ENCODE data around the gene KRTAP29-1. TPM values are rescaled to one million over a fixed set of nuclear protein-coding genes. Genes with fewer than 3 reads are reported as not detected.
"Not testable (repeated sequence)": the region's sequence is repeated elsewhere in the genome, so short reads cannot be mapped to it uniquely, and the experiment has no call there.

KRTAP29-1 gene
- total RNA-seq, 3 donors from 2014 or later, result not detected

DNA sequence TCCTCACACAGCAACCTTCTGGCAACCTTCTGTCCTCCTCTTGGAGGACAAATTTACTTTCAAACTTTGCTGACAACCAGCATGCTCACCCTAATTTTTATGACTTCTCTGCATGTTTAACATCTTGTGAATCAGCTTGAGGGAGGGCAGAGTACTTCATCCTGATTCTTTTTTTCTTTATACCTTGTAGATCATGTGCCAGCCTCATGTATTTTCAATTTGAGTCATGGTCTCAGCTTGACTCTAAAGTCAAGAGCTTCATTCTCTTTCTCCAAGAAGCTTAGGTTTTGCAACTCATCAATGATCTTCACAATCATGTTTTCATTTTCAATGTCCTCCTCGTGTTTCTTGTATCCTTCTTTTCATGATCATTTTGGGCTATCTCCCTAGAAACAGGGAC is 30.8 kb downstream of the KRTAP29-1 start:
- H3K9me3 ChIP-seq, result no peaks in the 10 kb centered on the region
- no peak overlapping the region for H3K27ac ChIP-seq
- H3K36me3 ChIP-seq, result no peaks in the 10 kb centered on the region
- DNase-seq (ENCODE audit: low spot score in 2 of 2), result no peak
- no peak for TF ChIP-seq CTCF (IDR thresholded peaks at IDR 0.05)
- no peak for TF ChIP-seq POLR2A (IDR thresholded peaks at IDR 0.05)
- TF ChIP-seq POLR2AphosphoS5 (IDR thresholded peaks at IDR 0.05), result no peak
- no peaks in the 10 kb centered on the region for H3K4me1 ChIP-seq
- H3K27me3 ChIP-seq, result no peaks in the 10 kb centered on the region
- no peak overlapping the region for H3K4me3 ChIP-seq
- intact Hi-C loops (cut with DNase I; ENCODE audit: low total_unique reads), result no loop called here

GRCh38 chr17:41271323-41271722 is 31.3 kb downstream of the KRTAP29-1 start:
- H3K4me1 ChIP-seq; DNase-seq (ENCODE audit: low spot score in 2 of 2); H3K27ac ChIP-seq; intact Hi-C loops (cut with DNase I; ENCODE audit: low total_unique reads); H3K36me3 ChIP-seq; H3K9me3 ChIP-seq; H3K4me3 ChIP-seq; H3K27me3 ChIP-seq: not testable (repeated sequence)

- H3K27ac ChIP-seq, result no peak overlapping the region
- no peaks in the 10 kb centered on the region for H3K4me1 ChIP-seq
- H3K4me3 ChIP-seq, result no peak overlapping the region
- no peaks in the 10 kb centered on the region for H3K9me3 ChIP-seq
- no peaks in the 10 kb centered on the region for H3K36me3 ChIP-seq
- no peak for DNase-seq (ENCODE audit: low spot score in 2 of 2)
- intact Hi-C loops (cut with DNase I; ENCODE audit: low total_unique reads), result no loop called here
- H3K27me3 ChIP-seq, result no peaks in the 10 kb centered on the region
- TF ChIP-seq POLR2AphosphoS5 (IDR thresholded peaks at IDR 0.05) (no peak), POLR2A (IDR thresholded peaks at IDR 0.05) (no peak), CTCF (IDR thresholded peaks at IDR 0.05) (no peak)
Observed at GRCh38 chr17:41267711-41268110, 34.9 kb downstream of the KRTAP29-1 start.

GRCh38 chr17:41265078-41265477 is 37.6 kb downstream of the KRTAP29-1 start, which contains the start of gene KRTAP9-6:
TSS of gene KRTAP9-6 (plus strand) at chr17:41265378. CDS start at chr17:41265378, 0 bp downstream.
- no peak within 1 kb of the TSS for H3K27ac ChIP-seq
- H3K9me3 ChIP-seq, result no peaks in the 10 kb centered on the region
- no peak within 1 kb of the TSS for H3K4me3 ChIP-seq
- H3K36me3 ChIP-seq, result no peaks in the 10 kb centered on the region
- no peak for DNase-seq (ENCODE audit: low spot score in 2 of 2)
- intact Hi-C loops (cut with DNase I; ENCODE audit: low total_unique reads), result no loop called here
- H3K27me3 ChIP-seq, result no peaks in the 10 kb centered on the region
- TF ChIP-seq POLR2A (IDR thresholded peaks at IDR 0.05) (no peak), POLR2AphosphoS5 (IDR thresholded peaks at IDR 0.05) (no peak), CTCF (IDR thresholded peaks at IDR 0.05) (no peak)
- no peaks in the 10 kb centered on the region for H3K4me1 ChIP-seq

DNA sequence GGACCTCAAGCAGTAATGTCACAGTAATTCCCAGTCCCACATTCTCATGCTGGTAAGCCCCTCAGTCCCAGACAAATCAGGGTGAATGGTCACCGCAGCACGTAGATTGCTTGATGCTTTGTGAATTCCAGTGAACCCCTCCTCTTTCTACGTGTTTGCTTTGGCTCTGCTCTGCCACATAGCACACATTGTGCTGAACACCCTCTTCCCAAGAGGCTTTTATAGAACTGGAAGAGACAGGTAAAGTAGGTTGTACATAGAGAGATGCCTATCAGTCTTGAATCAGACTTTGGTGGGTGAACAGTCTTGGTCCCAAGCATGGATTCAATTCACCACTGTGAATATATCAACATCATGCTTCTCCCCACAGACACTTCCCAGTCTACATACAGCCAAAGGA is 38.1 kb downstream of the KRTAP29-1 start:
- Histone ChIP-seq H3K27ac (no peak overlapping the region), H3K27me3 (no peaks in the 10 kb centered on the region), H3K4me3 (no peak overlapping the region), H3K4me1 (no peaks in the 10 kb centered on the region), H3K36me3 (no peaks in the 10 kb centered on the region), H3K9me3 (no peaks in the 10 kb centered on the region)
- DNase-seq (ENCODE audit: low spot score in 2 of 2), result no peak
- intact Hi-C loops (cut with DNase I; ENCODE audit: low total_unique reads), result no loop called here
- TF ChIP-seq CTCF (IDR thresholded peaks at IDR 0.05), result no peak
- no peak for TF ChIP-seq POLR2A (IDR thresholded peaks at IDR 0.05)

- Histone ChIP-seq H3K36me3 (no peaks in the 10 kb centered on the region), H3K9me3 (no peaks in the 10 kb centered on the region), H3K27ac (no peak overlapping the region), H3K4me3 (no peak overlapping the region), H3K27me3 (no peaks in the 10 kb centered on the region), H3K4me1 (no peaks in the 10 kb centered on the region)
- intact Hi-C loops (cut with DNase I; ENCODE audit: low total_unique reads), result no loop called here
- no peak for TF ChIP-seq POLR2AphosphoS5 (IDR thresholded peaks at IDR 0.05)
- no peak for TF ChIP-seq CTCF (IDR thresholded peaks at IDR 0.05)
- TF ChIP-seq POLR2A (IDR thresholded peaks at IDR 0.05), result no peak
- no peak for DNase-seq (ENCODE audit: low spot score in 2 of 2)
Observed at GRCh38 chr17:41263212-41263611, 39.4 kb downstream of the KRTAP29-1 start.
